Right lobe of liver (tissue), 6 donors: Measurements from ENCODE around the gene PEAK1. TPM values are rescaled to one million over a fixed set of nuclear protein-coding genes. Genes with fewer than 3 reads are reported as not detected.

Experiments
- ATAC-seq, 4 donors: fragments of 200-7000 bp; cut with Tn5 transposase; one replicate each; pipeline ENCODE4 v1.9.1; 2020; ENCODE audit warnings: mild to moderate bottlenecking in 4 of 4, moderate library complexity in 4 of 4
- DNase-seq, 3 donors: peaks; one replicate each; pipeline ENCODE4 v3.0.0-alpha.2; 2020
- H3K27ac ChIP-seq, 3 donors: fragments of 200-600 bp; one replicate each; pipeline ENCODE4 v1.8.0; 2022
- H3K27me3 ChIP-seq, 2 donors: fragments of 200-600 bp; one replicate each; pipeline ENCODE4 v1.8.0; 2022
- H3K36me3 ChIP-seq, 4 donors: fragments of 200-600 bp; sonication (generic) in 1 of 4; one replicate each; pipeline versions ENCODE4 v1.5.1 to v1.8.0; 2017 to 2022; ENCODE audit warnings: control low read depth in 1 of 4
- H3K4me1 ChIP-seq, 4 donors: fragments of 200-600 bp; sonication (generic) in 1 of 4; one replicate each; pipeline versions ENCODE4 v1.5.1 to v1.8.0; 2017 to 2022; ENCODE audit warnings: control low read depth in 1 of 4
- H3K4me3 ChIP-seq, 3 donors: fragments of 200-600 bp; one replicate each; pipeline ENCODE4 v1.8.0; 2022
- H3K9me3 ChIP-seq, 4 donors: fragments of 200-600 bp; sonication (generic) in 1 of 4; one replicate each; pipeline versions ENCODE4 v1.5.1 to v1.8.0; 2017 to 2022; ENCODE audit warnings: control low read depth in 1 of 4
- CTCF ChIP-seq, 4 donors: fragments of 200-600 bp in 3 of 4; fragments of 450-650 bp in 1 of 4; IDR thresholded peaks; one replicate each; pipeline versions ENCODE4 v1.5.1 to v1.8.0; 2016 to 2022; ENCODE audit warnings: antibody characterized with exemption in 4 of 4, mild to moderate bottlenecking in 2 of 4
- POLR2A ChIP-seq: fragments of 450-650 bp; IDR thresholded peaks from one replicate; pipeline ENCODE4 v1.6.1; 2017; ENCODE audit warnings: antibody characterized with exemption, mild to moderate bottlenecking
- WGBS: methylation state at CpG from one replicate; pipeline ENCODE4 v1.1.6; 2018; ENCODE audit warnings: low coverage, low lambda C conversion rate; ENCODE audit not compliant: insufficient coverage; ENCODE audit errors: missing lambda C conversion rate; 5-methylcytosine and 5-hydroxymethylcytosine counted together
- intact Hi-C, 2 donors: fragments of 100-400 bp; cut with DNase I; formaldehyde crosslinking; loops; one replicate each; pipeline versions ENCODE4 v1.11.2 to v1.14.1; 2022
- total RNA-seq, 6 experiments: library from RNA; depleted of rRNA in 2 of 6; stranded (reverse); fragments of >200 nt in 2 of 6; fragmentation: NEBNext Ultra II Directional in 3 of 6; extraction: Animal tissue kit (Norgen Biotek cat#: 25700) in 3 of 6; gene quantifications; one replicate each; pipeline versions ENCODE4 v1.1.0 to v1.2.4, GENCODE V29; 2016 to 2023
- donor health status: DM: no; HTN: yes; CAD: no.
- donor health status: DM: no; HTN: no; CAD: no.
- donor health status: DM: no; HTN: no; CAD: no.
- donor health status: DM: no; HTN: yes; CAD: no.
- donor health status: DM: no; HTN: yes; CAD: no.

The PEAK1 gene
- total RNA-seq, 6 experiments from 2014 or later = 5.9 to 18.4 (median 10.1) TPM

DNA sequence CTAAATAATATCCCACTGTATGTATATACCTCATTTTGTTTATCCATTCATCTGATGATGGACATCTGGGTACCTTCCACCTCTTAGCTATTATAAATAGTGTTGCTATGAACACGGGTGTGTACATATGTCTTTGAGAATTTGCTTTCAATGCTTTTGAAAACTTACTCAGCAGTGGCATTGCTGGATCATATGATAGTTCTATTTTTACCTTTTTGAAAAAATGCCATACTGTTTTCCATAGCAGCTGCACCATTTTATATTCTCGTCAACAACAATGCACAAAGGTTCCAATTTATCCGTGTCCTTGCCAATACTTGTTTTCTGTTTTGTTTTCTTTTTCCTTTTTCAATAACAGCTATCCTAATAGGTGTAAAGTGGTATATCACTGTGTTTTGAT, 77.1 kb downstream of the PEAK1 start:
- no peaks in the 10 kb centered on the region for H3K27me3 ChIP-seq
- no peaks in the 10 kb centered on the region for H3K4me1 ChIP-seq
- intact Hi-C loops = no loop called here
- no peak overlapping the region for H3K4me3 ChIP-seq
- DNase-seq (no peak), ATAC-seq (no peak)
- no peaks in the 10 kb centered on the region for H3K9me3 ChIP-seq
- H3K27ac ChIP-seq = no peak overlapping the region
- H3K36me3 ChIP-seq = no peaks in the 10 kb centered on the region
- 93% methylated on average over 3 of the region's 3 CpGs for WGBS
- TF ChIP-seq POLR2A (no peak), CTCF (IDR thresholded peaks at IDR 0.05) (no peak)

- ATAC-seq = no peak
- DNase-seq = no peak
- intact Hi-C loops = no loop called here
- Histone ChIP-seq H3K27me3 (no peaks in the 10 kb centered on the region), H3K36me3 (no peaks in the 10 kb centered on the region), H3K9me3 (no peaks in the 10 kb centered on the region), H3K4me3 (no peak overlapping the region), H3K27ac (no peak overlapping the region), H3K4me1 (no peaks in the 10 kb centered on the region)
- WGBS = no CpG with 5 or more reads among the region's 3 CpGs
- TF ChIP-seq POLR2A = no peak
- TF ChIP-seq CTCF (IDR thresholded peaks at IDR 0.05) = no peak
Observed at GRCh38 chr15:77340245-77340644, 79.7 kb downstream of the PEAK1 start.

GRCh38 chr15:77336006-77336405, 83.9 kb downstream of the PEAK1 start:
- 100% methylated on average over 1 of the region's 2 CpGs for WGBS
- Histone ChIP-seq H3K9me3 (no peaks in the 10 kb centered on the region), H3K36me3 (no peaks in the 10 kb centered on the region), H3K4me3 (no peak overlapping the region), H3K27me3 (no peaks in the 10 kb centered on the region), H3K27ac (no peak overlapping the region), H3K4me1 (no peaks in the 10 kb centered on the region)
- intact Hi-C loops = no loop called here
- ATAC-seq (no peak), DNase-seq (no peak)
- TF ChIP-seq CTCF (IDR thresholded peaks at IDR 0.05) = no peak

DNA sequence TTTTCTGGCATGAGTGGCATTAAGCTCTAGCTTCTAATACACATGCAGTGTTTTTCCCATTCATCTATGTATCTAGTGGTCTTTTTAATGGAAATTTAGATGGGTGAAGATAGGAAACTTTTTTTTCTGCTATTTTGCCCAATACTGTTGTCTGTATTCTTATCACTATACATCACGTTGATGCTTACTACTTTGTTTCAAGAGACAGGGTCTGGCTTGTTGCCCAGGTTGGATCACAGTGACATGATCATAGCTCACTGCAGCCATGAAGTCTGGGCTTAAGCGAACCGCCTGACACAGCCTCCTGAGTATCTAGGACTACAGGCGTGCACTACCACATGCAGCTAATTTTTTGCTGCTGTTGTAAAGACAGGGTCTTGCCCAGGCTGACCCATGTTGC, 84.6 kb downstream of the PEAK1 start:
- ATAC-seq (no peak), DNase-seq (no peak)
- no peak overlapping the region for H3K27ac ChIP-seq
- H3K36me3 ChIP-seq = no peaks in the 10 kb centered on the region
- no peak overlapping the region for H3K4me3 ChIP-seq
- no peak for TF ChIP-seq CTCF (IDR thresholded peaks at IDR 0.05)
- no peak for TF ChIP-seq POLR2A
- H3K4me1 ChIP-seq = no peaks in the 10 kb centered on the region
- no peaks in the 10 kb centered on the region for H3K27me3 ChIP-seq
- no peaks in the 10 kb centered on the region for H3K9me3 ChIP-seq
- WGBS = 74% methylated on average over 4 of the region's 4 CpGs
- intact Hi-C loops = no loop called here

DNA sequence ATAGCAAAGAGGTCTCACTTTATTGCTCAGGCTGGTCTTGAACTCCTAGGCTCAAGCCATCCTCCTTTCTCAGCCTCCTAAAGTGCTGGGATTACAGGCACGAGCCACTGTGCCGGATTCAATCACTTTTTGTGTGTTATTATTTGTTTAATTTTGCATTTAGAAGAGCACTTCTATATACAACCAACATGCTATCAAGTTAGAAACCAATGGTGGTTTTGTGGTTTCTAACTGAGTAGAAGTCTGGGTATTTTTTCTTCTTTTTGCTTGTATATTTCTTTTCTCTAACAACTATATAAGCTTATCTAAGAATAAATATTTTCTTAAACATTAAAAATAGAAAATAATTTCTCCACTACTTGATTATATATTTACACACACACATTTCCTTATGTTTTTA, 86.7 kb downstream of the PEAK1 start:
- H3K27ac ChIP-seq = no peak overlapping the region
- no peak overlapping the region for H3K4me3 ChIP-seq
- TF ChIP-seq POLR2A = no peak
- TF ChIP-seq CTCF (IDR thresholded peaks at IDR 0.05) = no peak
- ATAC-seq (no peak), DNase-seq (no peak)
- intact Hi-C loops = no loop called here
- no peaks in the 10 kb centered on the region for H3K9me3 ChIP-seq
- H3K27me3 ChIP-seq = no peaks in the 10 kb centered on the region
- 96% methylated on average over 2 of the region's 2 CpGs for WGBS
- H3K4me1 ChIP-seq = no peaks in the 10 kb centered on the region
- no peaks in the 10 kb centered on the region for H3K36me3 ChIP-seq
